Astrocyte (in vitro differentiated cells and primary cell): ENCODE data around the gene TRUB2. TPM values are rescaled to one million over a fixed set of nuclear protein-coding genes. Genes with fewer than 3 reads are reported as not detected.

Source experiments
- DNase-seq: peaks from one replicate; pipeline ENCODE4 v3.0.0-alpha.2; 2010; ENCODE audit warnings: low read depth
- FAIRE-seq: peaks from 2 replicates; lab custom pipeline; 2011; peaks lifted over from hg19 to GRCh38; lab: Jason Lieb, UNC
- H2AFZ ChIP-seq: 2 replicates; pipeline ENCODE4 v1.6.0; 2012; ENCODE audit warnings: low read depth, low read length, inconsistent platforms
- H3K27ac ChIP-seq: 2 replicates; pipeline ENCODE4 v1.5.1; 2011; ENCODE audit warnings: low read depth, low read length, inconsistent platforms
- H3K27me3 ChIP-seq: 2 replicates; pipeline ENCODE4 v1.6.0; 2011; ENCODE audit warnings: low read length, inconsistent platforms; ENCODE audit not compliant: insufficient read depth
- H3K36me3 ChIP-seq: 2 replicates; pipeline ENCODE4 v1.5.1; 2011; ENCODE audit warnings: low read length, inconsistent platforms; ENCODE audit not compliant: insufficient read depth
- H3K4me1 ChIP-seq: 2 replicates; pipeline ENCODE4 v1.5.1; 2011; ENCODE audit warnings: low read length, inconsistent platforms; ENCODE audit not compliant: insufficient read depth
- H3K4me2 ChIP-seq: 2 replicates; pipeline ENCODE4 v1.6.0; 2012; ENCODE audit warnings: low read length, inconsistent platforms
- H3K4me3 ChIP-seq: 2 replicates; pipeline ENCODE4 v1.5.1; 2011; ENCODE audit warnings: low read depth, mild to moderate bottlenecking, low read length, inconsistent platforms; ENCODE audit not compliant: insufficient read depth
- H3K79me2 ChIP-seq: 2 replicates; pipeline ENCODE4 v1.6.0; 2012; ENCODE audit warnings: mild to moderate bottlenecking, low read length, inconsistent platforms; ENCODE audit not compliant: insufficient read depth
- H3K9ac ChIP-seq: 2 replicates; pipeline ENCODE4 v1.6.0; 2012; ENCODE audit warnings: mild to moderate bottlenecking, low read length, inconsistent platforms
- H3K9me3 ChIP-seq: 2 replicates; pipeline ENCODE4 v1.5.1; 2012; ENCODE audit warnings: low read depth, mild to moderate bottlenecking, low read length, inconsistent platforms; ENCODE audit not compliant: insufficient read depth
- H4K20me1 ChIP-seq: 2 replicates; pipeline ENCODE4 v1.6.0; 2012; ENCODE audit warnings: low read length, inconsistent platforms; ENCODE audit not compliant: insufficient read depth
- H3K27ac Mint-ChIP-seq: one replicate; pipeline ENCODE4 v1.8.0; 2021; ENCODE audit warnings: mild to moderate bottlenecking, mixed read lengths; ENCODE audit not compliant: unreplicated experiment
- H3K27me3 Mint-ChIP-seq: one replicate; pipeline ENCODE4 v1.8.0; 2021; ENCODE audit warnings: low read depth, mixed read lengths; ENCODE audit not compliant: unreplicated experiment
- H3K36me3 Mint-ChIP-seq: one replicate; pipeline ENCODE4 v1.8.0; 2021; ENCODE audit warnings: low read depth, mixed read lengths; ENCODE audit not compliant: unreplicated experiment
- H3K4me1 Mint-ChIP-seq: one replicate; pipeline ENCODE4 v1.8.0; 2021; ENCODE audit warnings: low read depth, mixed read lengths; ENCODE audit not compliant: unreplicated experiment
- H3K4me3 Mint-ChIP-seq: one replicate; pipeline ENCODE4 v1.8.0; 2021; ENCODE audit warnings: mild to moderate bottlenecking, moderate library complexity, mixed read lengths; ENCODE audit not compliant: unreplicated experiment
- H3K9me3 Mint-ChIP-seq: one replicate; pipeline ENCODE4 v1.8.0; 2021; ENCODE audit warnings: mild to moderate bottlenecking, mixed read lengths; ENCODE audit not compliant: unreplicated experiment
- EZH2 ChIP-seq: IDR thresholded peaks from 2 replicates; pipeline ENCODE4 v1.6.1; 2012; ENCODE audit warnings: mild to moderate bottlenecking, low read length, inconsistent platforms; ENCODE audit not compliant: insufficient read depth
- total RNA-seq: library from RNA; stranded (reverse); gene quantifications from 2 replicates; pipeline ENCODE4 v1.2.1, GENCODE V29; 2021
- TF ChIP-seq, protein P1 (sequence below): IDR thresholded peaks from 2 replicates; pipeline ENCODE4 v1.5.1; 2011; ENCODE audit warnings: low read depth, mild to moderate bottlenecking, inconsistent platforms, low read length, moderate library complexity; ENCODE audit not compliant: insufficient read depth

Gene TRUB2
- total RNA-seq, 1 donor from 2014 or later: 26.6 TPM

GRCh38 chr9:128274245-128274644, 48.0 kb downstream of the TRUB2 start:
- no peaks in the 10 kb centered on the region for H3K9me3 Mint-ChIP-seq
- Histone ChIP-seq H3K27ac (no peak overlapping the region), H3K79me2 (peaks cover 67% of the 10 kb centered on the region), H3K9me3 (no peaks in the 10 kb centered on the region), H3K4me2 (peak overlapping the region; percentile 99), H3K4me1 (peaks cover 15% of the 10 kb centered on the region), H3K4me3 (peak overlapping the region; percentile 92), H2AFZ (no peak overlapping the region), H3K27me3 (no peaks in the 10 kb centered on the region), H3K36me3 (peaks cover 30% of the 10 kb centered on the region), H4K20me1 (peaks cover 51% of the 10 kb centered on the region), H3K9ac (peak overlapping the region; percentile 100)
- no peak overlapping the region for H3K27ac Mint-ChIP-seq
- peaks cover 18% of the 10 kb centered on the region for H3K4me1 Mint-ChIP-seq
- H3K36me3 Mint-ChIP-seq: peaks cover 9% of the 10 kb centered on the region
- peak overlapping the region; percentile 99 for H3K4me3 Mint-ChIP-seq
- TF ChIP-seq EZH2: no peak
- TF ChIP-seq, protein P1, sequence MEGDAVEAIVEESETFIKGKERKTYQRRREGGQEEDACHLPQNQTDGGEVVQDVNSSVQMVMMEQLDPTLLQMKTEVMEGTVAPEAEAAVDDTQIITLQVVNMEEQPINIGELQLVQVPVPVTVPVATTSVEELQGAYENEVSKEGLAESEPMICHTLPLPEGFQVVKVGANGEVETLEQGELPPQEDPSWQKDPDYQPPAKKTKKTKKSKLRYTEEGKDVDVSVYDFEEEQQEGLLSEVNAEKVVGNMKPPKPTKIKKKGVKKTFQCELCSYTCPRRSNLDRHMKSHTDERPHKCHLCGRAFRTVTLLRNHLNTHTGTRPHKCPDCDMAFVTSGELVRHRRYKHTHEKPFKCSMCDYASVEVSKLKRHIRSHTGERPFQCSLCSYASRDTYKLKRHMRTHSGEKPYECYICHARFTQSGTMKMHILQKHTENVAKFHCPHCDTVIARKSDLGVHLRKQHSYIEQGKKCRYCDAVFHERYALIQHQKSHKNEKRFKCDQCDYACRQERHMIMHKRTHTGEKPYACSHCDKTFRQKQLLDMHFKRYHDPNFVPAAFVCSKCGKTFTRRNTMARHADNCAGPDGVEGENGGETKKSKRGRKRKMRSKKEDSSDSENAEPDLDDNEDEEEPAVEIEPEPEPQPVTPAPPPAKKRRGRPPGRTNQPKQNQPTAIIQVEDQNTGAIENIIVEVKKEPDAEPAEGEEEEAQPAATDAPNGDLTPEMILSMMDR: no peak
- H3K27me3 Mint-ChIP-seq: no peaks in the 10 kb centered on the region
- FAIRE-seq (no peak), DNase-seq (no peak)

- Histone ChIP-seq H3K4me3 (no peak overlapping the region), H3K79me2 (peaks cover 57% of the 10 kb centered on the region), H3K36me3 (peaks cover 52% of the 10 kb centered on the region), H2AFZ (no peak overlapping the region), H3K27me3 (no peaks in the 10 kb centered on the region), H3K4me2 (no peak overlapping the region), H3K9ac (no peak overlapping the region), H3K9me3 (no peaks in the 10 kb centered on the region), H4K20me1 (peaks cover 67% of the 10 kb centered on the region), H3K4me1 (peaks cover 10% of the 10 kb centered on the region), H3K27ac (no peak overlapping the region)
- Mint-ChIP-seq H3K36me3 (peaks cover 20% of the 10 kb centered on the region), H3K27ac (no peak overlapping the region), H3K4me3 (no peak overlapping the region), H3K27me3 (no peaks in the 10 kb centered on the region), H3K9me3 (no peaks in the 10 kb centered on the region), H3K4me1 (peaks cover 7% of the 10 kb centered on the region)
- no peak for DNase-seq
- TF ChIP-seq, protein P1: no peak
- TF ChIP-seq EZH2: no peak
- FAIRE-seq: no peak
These were observed 50.7 kb downstream of the TRUB2 start for GRCh38 chr9:128271512-128271911.

- DNase-seq (no peak), FAIRE-seq (no peak)
- peaks cover 21% of the 10 kb centered on the region for H3K36me3 Mint-ChIP-seq
- no peak overlapping the region for H3K4me3 ChIP-seq
- H3K9ac ChIP-seq: no peak overlapping the region
- H3K27ac ChIP-seq: no peak overlapping the region
- no peaks in the 10 kb centered on the region for H3K27me3 ChIP-seq
- TF ChIP-seq EZH2: no peak
- TF ChIP-seq, protein P1: no peak
- peaks cover 10% of the 10 kb centered on the region for H3K4me1 ChIP-seq
- H3K36me3 ChIP-seq: peaks cover 54% of the 10 kb centered on the region
- H4K20me1 ChIP-seq: peaks cover 67% of the 10 kb centered on the region
- H2AFZ ChIP-seq: no peak overlapping the region
- H3K79me2 ChIP-seq: peaks cover 53% of the 10 kb centered on the region
- H3K27me3 Mint-ChIP-seq: no peaks in the 10 kb centered on the region
- no peak overlapping the region for H3K4me3 Mint-ChIP-seq
- no peaks in the 10 kb centered on the region for H3K9me3 ChIP-seq
- no peak overlapping the region for H3K4me2 ChIP-seq
- H3K27ac Mint-ChIP-seq: no peak overlapping the region
- peaks cover 7% of the 10 kb centered on the region for H3K4me1 Mint-ChIP-seq
- H3K9me3 Mint-ChIP-seq: no peaks in the 10 kb centered on the region
These were observed 51.1 kb downstream of the TRUB2 start for GRCh38 chr9:128271112-128271511.
